T-helper 2 cell treated with Interferon-gamma antibody and Interleukin-4, amounts not matched to agents 100 ng/mL and 5 ng/mL, for 36 hours (primary cell): ENCODE measurements around the gene RGS21. TPM values are rescaled to one million over a fixed set of nuclear protein-coding genes. Genes with fewer than 3 reads are reported as not detected.
"Not testable (repeated sequence)": the region's sequence is repeated elsewhere in the genome, so short reads cannot be mapped to it uniquely, and the experiment has no call there.

ENCODE experiments used
- intact Hi-C: fragments of 100-400 bp; cut with micrococcal nuclease; formaldehyde crosslinking; loops from one replicate; pipeline ENCODE4 v1.15.1; 2023
- total RNA-seq: library from RNA; stranded (reverse); gene quantifications from 2 replicates; pipeline ENCODE4 v1.2.3, GENCODE V29; 2022

Gene RGS21, protein sequence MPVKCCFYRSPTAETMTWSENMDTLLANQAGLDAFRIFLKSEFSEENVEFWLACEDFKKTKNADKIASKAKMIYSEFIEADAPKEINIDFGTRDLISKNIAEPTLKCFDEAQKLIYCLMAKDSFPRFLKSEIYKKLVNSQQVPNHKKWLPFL
- total RNA-seq: not detected in 2 replicates

DNA sequence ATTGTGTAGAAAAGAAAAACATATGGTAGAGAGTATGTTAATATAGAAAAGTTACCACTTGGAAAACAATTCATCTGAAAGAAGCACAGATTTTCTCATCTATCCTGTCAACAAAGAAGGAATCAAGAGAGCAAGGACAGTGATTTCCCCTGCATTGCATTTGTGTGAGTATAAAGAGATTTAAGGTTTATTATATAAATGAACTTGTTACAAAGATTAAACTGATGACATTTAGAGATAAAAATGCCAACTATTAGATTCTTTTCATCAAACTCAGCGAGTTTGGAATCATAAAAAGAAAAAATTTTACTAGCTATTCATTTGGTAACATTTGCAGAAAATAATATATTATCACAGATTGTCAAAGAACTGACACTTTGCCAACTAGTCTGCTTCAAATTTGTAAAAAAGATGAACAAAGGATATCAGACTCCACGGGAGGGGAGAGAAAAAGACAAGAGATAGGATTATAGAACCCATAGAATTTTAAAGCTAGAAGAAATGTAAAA, at the start of gene RGS21:
RGS21 (plus strand) TSS at position 51 of the 509 bp plus-strand sequence. CDS start 26,045 bp downstream, outside the sequence.
- intact Hi-C loops: no loop called here

GRCh38 chr1:192268468-192269052, 48.2 kb upstream of the RGS21 start:
- intact Hi-C loops: no loop called here

GRCh38 chr1:192270398-192270797, 46.4 kb upstream of the RGS21 start:
- intact Hi-C loops: no loop called here

DNA sequence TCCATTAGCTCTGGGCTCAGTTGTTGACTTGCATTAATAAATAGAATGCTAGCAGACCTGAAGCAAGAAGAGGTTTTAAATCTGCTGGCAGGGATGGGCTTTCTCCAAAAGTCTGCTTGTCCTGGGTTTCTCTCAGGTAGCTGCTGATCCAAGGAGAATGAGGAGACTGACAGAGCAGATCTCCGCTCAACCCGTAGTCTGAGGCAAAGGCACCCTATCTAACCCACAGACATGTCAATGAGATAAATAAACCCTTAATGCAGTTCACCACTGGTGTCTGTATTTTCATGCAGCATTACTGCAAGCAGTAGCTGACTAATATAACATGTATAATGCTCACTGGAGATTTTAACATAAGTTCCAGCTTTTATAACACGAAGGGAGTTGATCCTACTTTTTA, 44.1 kb upstream of the RGS21 start:
- intact Hi-C loops: no loop called here

DNA sequence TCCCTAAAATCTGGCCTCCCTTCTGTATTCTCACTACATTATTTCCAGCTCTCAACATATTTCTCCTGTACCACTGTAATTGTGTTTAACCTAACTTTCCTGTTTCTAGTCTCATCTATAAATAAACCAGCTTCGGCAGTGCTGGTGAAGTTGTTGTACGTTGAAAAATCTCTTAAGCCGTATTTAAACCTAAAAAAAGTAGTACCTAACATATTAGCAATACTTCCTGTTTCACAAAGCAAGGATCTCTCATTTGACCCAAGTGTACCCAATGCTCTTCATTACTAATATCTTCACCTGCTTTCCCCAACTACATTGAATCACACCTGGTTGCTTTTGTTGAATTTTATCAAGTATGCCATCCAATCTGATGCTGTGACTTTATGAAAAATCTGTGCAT, 42.2 kb upstream of the RGS21 start:
- intact Hi-C loops: no loop called here

- intact Hi-C loops: no loop called here
These were observed 39.2 kb upstream of the RGS21 start for GRCh38 chr1:192277635-192278034.

GRCh38 chr1:192284927-192285326, 31.9 kb upstream of the RGS21 start:
- intact Hi-C loops: no loop called here

DNA sequence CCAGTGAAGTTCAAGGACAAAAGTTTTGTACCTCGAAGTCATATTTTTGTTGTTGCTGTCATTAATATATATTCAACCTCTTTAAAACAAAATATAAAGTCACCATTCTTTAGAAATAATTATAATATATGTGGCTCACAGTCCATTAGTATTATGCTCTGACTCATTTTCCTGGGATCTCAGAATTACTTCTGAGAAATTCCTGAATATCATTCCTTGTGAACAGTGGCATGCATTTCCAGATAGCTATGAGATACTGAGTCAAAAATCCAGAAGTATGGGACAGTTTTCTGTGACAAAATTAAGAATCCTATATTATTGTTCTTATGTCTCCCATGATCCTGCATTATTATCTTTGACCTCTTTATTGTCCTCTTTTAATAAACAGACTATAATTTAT, 13.8 kb upstream of the RGS21 start:
- intact Hi-C loops: no loop called here

DNA sequence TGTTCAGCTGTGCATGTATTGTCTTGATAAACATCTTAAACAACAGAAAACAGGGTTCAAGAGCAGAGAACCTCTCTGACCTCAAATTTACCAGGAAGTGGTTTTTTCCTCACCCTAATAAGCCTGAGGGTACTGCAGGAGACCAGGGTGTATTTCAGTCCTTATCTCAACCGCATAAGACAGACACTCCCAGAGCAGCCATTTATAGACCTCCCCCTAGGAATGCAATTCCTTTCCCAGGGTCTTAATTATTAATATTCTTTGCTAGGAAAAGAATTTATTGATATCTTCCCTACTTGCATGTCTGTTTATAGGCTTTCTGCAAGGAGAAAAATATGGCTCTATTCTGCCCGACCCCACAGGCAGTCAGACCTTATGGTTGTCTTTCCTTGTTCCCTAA, 8.5 kb upstream of the RGS21 start:
- intact Hi-C loops: not testable (repeated sequence)

- intact Hi-C loops: no loop called here
These were observed 5.5 kb upstream of the RGS21 start for GRCh38 chr1:192311281-192311680.

DNA sequence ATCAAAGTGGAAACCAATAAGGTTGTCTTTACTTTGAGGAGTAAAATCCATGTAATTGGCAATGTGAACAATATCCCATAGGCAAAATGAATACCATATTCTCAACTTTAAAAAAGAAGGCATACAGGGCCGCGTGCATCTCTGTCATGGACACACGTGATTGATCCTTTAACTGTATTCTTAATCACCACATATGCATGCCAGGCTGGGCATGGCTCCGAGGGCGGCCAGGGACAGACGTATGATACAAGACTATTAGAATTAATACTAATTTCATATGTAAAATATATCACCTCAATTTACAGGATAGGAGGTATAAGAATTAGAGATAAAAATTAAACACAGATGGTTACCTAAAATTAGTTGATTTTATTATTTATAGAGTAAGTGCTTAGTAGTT, 11.2 kb downstream of the RGS21 start:
- intact Hi-C loops: no loop called here

GRCh38 chr1:192342842-192343241, 26.1 kb downstream of the RGS21 start:
- intact Hi-C loops: no loop called here

DNA sequence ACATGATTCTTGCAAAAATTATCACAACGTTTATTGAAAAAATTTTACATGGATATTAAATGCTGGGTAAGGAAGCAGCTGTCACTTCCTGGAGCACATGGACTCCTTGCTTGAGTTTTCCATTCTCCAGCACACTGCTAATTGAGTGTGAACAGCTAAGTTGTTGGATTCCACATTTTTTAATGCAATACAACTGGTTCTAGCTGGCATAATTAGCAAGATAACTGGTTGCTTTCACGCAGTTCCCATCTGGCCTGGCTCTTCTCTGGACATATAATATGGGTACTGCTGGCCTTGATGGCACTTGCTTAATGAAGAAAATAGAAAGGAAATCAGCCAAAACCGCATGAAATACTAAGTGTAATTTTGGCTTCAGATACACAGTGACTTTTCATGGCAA, 26.6 kb downstream of the RGS21 start:
- intact Hi-C loops: no loop called here

GRCh38 chr1:192349314-192349713, 32.5 kb downstream of the RGS21 start:
- intact Hi-C loops: no loop called here

DNA sequence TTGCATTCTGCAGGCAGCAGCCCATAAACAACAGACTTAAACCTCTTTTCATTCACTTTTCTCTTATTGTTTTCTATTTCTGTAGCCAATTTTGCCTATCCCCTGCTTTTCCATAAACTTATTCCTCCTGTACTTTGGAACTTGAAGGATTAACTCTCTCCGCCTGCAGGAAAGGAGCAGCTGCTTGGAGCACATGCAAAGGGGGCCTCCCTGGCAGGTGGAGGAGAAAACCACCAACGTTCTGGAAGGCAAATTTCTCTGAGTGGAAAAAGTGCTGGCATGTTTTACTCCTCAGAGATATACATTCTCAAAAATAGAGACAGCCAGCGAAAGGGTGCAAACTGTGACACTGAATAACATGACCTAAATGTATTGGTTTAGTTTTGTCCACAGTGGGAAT, 33.6 kb downstream of the RGS21 start:
- intact Hi-C loops: no loop called here

GRCh38 chr1:192351550-192351949, 34.8 kb downstream of the RGS21 start:
- intact Hi-C loops: no loop called here

GRCh38 chr1:192357924-192358323, 41.1 kb downstream of the RGS21 start:
- intact Hi-C loops: no loop called here

DNA sequence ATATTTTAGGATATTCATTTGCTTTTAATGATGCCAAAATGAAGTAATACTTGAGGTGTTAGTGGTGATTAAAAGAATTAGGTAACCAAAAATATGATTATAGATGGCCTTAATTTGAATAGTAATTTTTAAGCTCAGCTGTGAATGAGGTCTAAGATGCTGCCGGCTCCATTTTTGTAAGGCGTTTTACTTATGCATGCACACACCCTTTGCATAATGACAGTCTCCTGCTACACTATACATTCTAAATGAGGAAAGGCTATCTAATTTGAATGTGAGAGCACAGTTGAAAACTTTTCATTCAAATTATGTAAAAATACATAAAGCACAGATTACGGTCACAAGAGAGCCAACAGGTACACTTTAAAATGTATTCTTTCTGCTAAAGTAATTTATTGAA, 41.6 kb downstream of the RGS21 start:
- intact Hi-C loops: no loop called here

GRCh38 chr1:192358822-192359221, 42.0 kb downstream of the RGS21 start:
- intact Hi-C loops: no loop called here

- intact Hi-C loops: no loop called here
These were observed 46.4 kb downstream of the RGS21 start for GRCh38 chr1:192363177-192363576.

DNA sequence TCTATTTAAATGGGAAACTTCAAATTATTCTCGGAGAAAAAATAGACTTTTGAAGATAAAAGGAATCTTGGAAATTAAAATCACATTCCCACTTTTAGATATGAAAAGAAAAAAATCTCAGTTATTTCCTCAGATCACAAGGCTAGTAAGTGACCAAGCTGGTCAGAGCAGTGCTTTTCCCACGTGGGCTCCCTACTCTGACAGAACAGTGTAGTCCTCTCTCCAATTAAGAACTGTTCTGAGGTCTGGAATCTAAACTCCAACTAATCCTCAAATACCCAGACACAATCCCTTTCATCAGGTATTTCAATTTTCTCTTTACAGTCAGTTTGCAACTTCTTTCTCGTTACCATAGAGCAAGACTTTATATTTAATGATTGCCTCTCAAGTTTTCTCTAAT, 50.6 kb downstream of the RGS21 start:
- intact Hi-C loops: no loop called here

DNA sequence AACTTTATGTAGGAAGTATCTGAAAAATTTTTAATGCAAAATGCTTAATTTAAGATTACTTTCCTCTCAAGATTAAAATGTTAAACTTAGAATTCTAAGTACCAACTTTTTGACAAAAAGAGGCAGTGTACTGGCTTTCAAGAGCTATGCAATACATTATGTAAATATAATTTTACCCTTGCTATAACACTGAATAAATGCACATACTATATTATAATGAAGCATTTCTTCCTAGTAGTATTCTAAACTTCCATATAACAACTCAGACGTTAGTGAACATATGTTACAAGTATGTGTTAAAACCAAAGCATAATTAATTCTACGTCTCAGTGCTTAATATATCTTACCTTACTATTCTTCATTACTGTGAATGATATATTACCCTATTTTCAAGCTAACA, 58.5 kb downstream of the RGS21 start:
- intact Hi-C loops: no loop called here

GRCh38 chr1:192376374-192376773, 59.6 kb downstream of the RGS21 start:
- intact Hi-C loops: no loop called here
